Cardiac septum (tissue), 1 donor: ENCODE results near the gene TBC1D2B. TPM values are rescaled to one million over a fixed set of nuclear protein-coding genes. Genes with fewer than 3 reads are reported as not detected.
"Not testable (repeated sequence)": the region's sequence is repeated elsewhere in the genome, so short reads cannot be mapped to it uniquely, and the experiment has no call there.

Source experiments
- DNase-seq: peaks from one replicate; pipeline ENCODE4 v3.0.0-alpha.2; 2020; ENCODE audit warnings: low spot score
- intact Hi-C: fragments of 100-400 bp; cut with DNase I; formaldehyde crosslinking; loops from one replicate; pipeline ENCODE4 v1.14.0; 2022
- total RNA-seq: library from RNA; stranded (reverse); fragmentation: NEBNext Ultra II Directional; extraction: Animal tissue kit (Norgen Biotek cat#: 25700); gene quantifications from one replicate; pipeline ENCODE4 v1.2.1, GENCODE V29; 2021
- donor health status: DM: no; HTN: no; CAD: no.

TBC1D2B gene
- total RNA-seq, 1 donor from 2014 or later = 11.3 TPM

GRCh38 chr15:77984446-77984861 is 93.1 kb downstream of the TBC1D2B start:
- intact Hi-C loops = no loop called here
- no peak for DNase-seq

- DNase-seq = no peak
- intact Hi-C loops = no loop called here
These were observed 93.6 kb downstream of the TBC1D2B start for GRCh38 chr15:77983708-77984445.

GRCh38 chr15:77983091-77983707 is 94.3 kb downstream of the TBC1D2B start:
- DNase-seq = no peak
- intact Hi-C loops = no loop called here

- intact Hi-C loops = no loop called here
- no peak for DNase-seq
These were observed 95.4 kb downstream of the TBC1D2B start for GRCh38 chr15:77982127-77982490.

GRCh38 chr15:77981281-77982126 is 96.0 kb downstream of the TBC1D2B start:
- DNase-seq = no peak
- intact Hi-C loops = no loop called here

- DNase-seq, intact Hi-C loops: not testable (repeated sequence)
These were observed 96.8 kb downstream of the TBC1D2B start for GRCh38 chr15:77980674-77981073.

- DNase-seq = no peak
- intact Hi-C loops = no loop called here
These were observed 97.4 kb downstream of the TBC1D2B start for GRCh38 chr15:77980098-77980497.

GRCh38 chr15:77979157-77979556 is 98.4 kb downstream of the TBC1D2B start:
- intact Hi-C loops, DNase-seq: not testable (repeated sequence)

- DNase-seq, intact Hi-C loops: not testable (repeated sequence)
These were observed 98.8 kb downstream of the TBC1D2B start for GRCh38 chr15:77978759-77979145.

- intact Hi-C loops, DNase-seq: not testable (repeated sequence)
These were observed 99.4 kb downstream of the TBC1D2B start for GRCh38 chr15:77977903-77978758.

GRCh38 chr15:77976760-77977525 is 100.6 kb downstream of the TBC1D2B start:
- intact Hi-C loops, DNase-seq: not testable (repeated sequence)

- intact Hi-C loops, DNase-seq: not testable (repeated sequence)
These were observed 101.4 kb downstream of the TBC1D2B start for GRCh38 chr15:77976095-77976450.

- no peak for DNase-seq
- intact Hi-C loops = loop anchor here (2.0 kb wide), 1 partner anchor 17 kb away; no protein-coding TSS in a partner anchor
These were observed 102.0 kb downstream of the TBC1D2B start for GRCh38 chr15:77975332-77976094.

- intact Hi-C loops = loop anchor here (2.0 kb wide), 1 partner anchor 18 kb away; no protein-coding TSS in a partner anchor
- DNase-seq = no peak
These were observed 102.8 kb downstream of the TBC1D2B start for GRCh38 chr15:77974416-77975331.

GRCh38 chr15:77974098-77974414 is 103.5 kb downstream of the TBC1D2B start:
- no peak for DNase-seq
- intact Hi-C loops = loop anchor here (2.0 kb wide), 1 partner anchor 19 kb away; no protein-coding TSS in a partner anchor

- intact Hi-C loops = loop anchor here (2.0 kb wide), 1 partner anchor 19 kb away; no protein-coding TSS in a partner anchor
- DNase-seq = not testable (repeated sequence)
These were observed 104.0 kb downstream of the TBC1D2B start for GRCh38 chr15:77973273-77974097.
